ENCODE results near the gene CCDC24. TPM values are rescaled to one million over a fixed set of nuclear protein-coding genes. Genes with fewer than 3 reads are reported as not detected.

Gene CCDC24
- total and polyA plus RNA-seq, 8 donors = 3.9 to 45.9 (median 6.5) TPM

GRCh38 chr1:43968348-43968948 lies 23.0 kb upstream of the CCDC24 start:
- no peak for TF ChIP-seq CTCF (IDR thresholded peaks at IDR 0.05)
- intact Hi-C loops (cut with DNase I) = no loop called here
- Histone ChIP-seq H3K36me3 (no peaks in the 10 kb centered on the region), H3K27me3 (no peaks in the 10 kb centered on the region), H3K27ac (no peak overlapping the region), H3K9me3 (no peaks in the 10 kb centered on the region), H3K4me3 (no peak overlapping the region), H3K4me1 (peaks cover 0 to 6% (median 5%) of the 10 kb centered on the region in 3 donors)
- WGBS, 2 donors = 83 to 88% methylated on average over 6 of the region's 6 CpGs
- DNase-seq (peak in 2 of 6 donors; percentile 9 to 24), ATAC-seq (peak in 2 of 4 donors; percentile 21 to 38), FAIRE-seq (no peak)

GRCh38 chr1:43969416-43969745 lies 22.0 kb upstream of the CCDC24 start:
- DNase-seq = peak in 1 of 6 donors; percentile 14
- H3K4me1 ChIP-seq = peaks cover 0 to 9% (median 6%) of the 10 kb centered on the region in 3 donors
- intact Hi-C loops (cut with DNase I) = no loop called here
- no peak for ATAC-seq
- no peak for TF ChIP-seq CTCF (IDR thresholded peaks at IDR 0.05)
- peak overlapping the region in 2 of 4 donors; percentile 65 to 86 for H3K4me3 ChIP-seq
- H3K27me3 ChIP-seq = no peaks in the 10 kb centered on the region
- WGBS, 2 donors = 50 to 51% methylated on average over 7 of the region's 7 CpGs
- H3K27ac ChIP-seq = no peak overlapping the region
- H3K9me3 ChIP-seq = no peaks in the 10 kb centered on the region
- H3K36me3 ChIP-seq = no peaks in the 10 kb centered on the region
- FAIRE-seq = no peak

- TF ChIP-seq CTCF (IDR thresholded peaks at IDR 0.05) = no peak
- DNase-seq (peak; percentile 93 to 98 (median 97)), FAIRE-seq (peak; percentile 79), ATAC-seq (peak; percentile 83 to 93 (median 90))
- H3K9me3 ChIP-seq = no peaks in the 10 kb centered on the region
- peak within 1 kb of the TSS; percentile 65 to 90 (median 77) for H3K4me3 ChIP-seq
- H3K36me3 ChIP-seq = no peaks in the 10 kb centered on the region
- no peaks in the 10 kb centered on the region for H3K27me3 ChIP-seq
- intact Hi-C loops (cut with DNase I) = no loop called here
- 1% methylated on average over 47 of the region's 47 CpGs for WGBS, 2 donors
- no peak within 1 kb of the TSS for H3K27ac ChIP-seq
- peaks cover 0 to 9% (median 6%) of the 10 kb centered on the region in 3 donors for H3K4me1 ChIP-seq
Observed at GRCh38 chr1:43969746-43970466, 21.5 kb upstream of the CCDC24 start, which contains the start of gene DPH2. Gene DPH2 (plus strand): TSS chr1:43970010. CDS start chr1:43970176, 166 bp downstream.

- no peak for TF ChIP-seq CTCF (IDR thresholded peaks at IDR 0.05)
- Histone ChIP-seq H3K27ac (no peak overlapping the region), H3K27me3 (no peaks in the 10 kb centered on the region), H3K4me1 (peaks cover 0 to 9% (median 6%) of the 10 kb centered on the region in 3 donors), H3K9me3 (no peaks in the 10 kb centered on the region), H3K4me3 (peak overlapping the region; percentile 65 to 90 (median 77)), H3K36me3 (no peaks in the 10 kb centered on the region)
- WGBS, 2 donors = 28 to 38% methylated on average over 5 of the region's 5 CpGs
- ATAC-seq (no peak), DNase-seq (no peak), FAIRE-seq (no peak)
- intact Hi-C loops (cut with DNase I) = no loop called here
Observed at GRCh38 chr1:43970502-43970901, 20.9 kb upstream of the CCDC24 start.

- intact Hi-C loops (cut with DNase I) = no loop called here
- DNase-seq (peak in 1 of 6 donors; percentile 11), ATAC-seq (no peak), FAIRE-seq (no peak)
- TF ChIP-seq CTCF (IDR thresholded peaks at IDR 0.05) = no peak
- no peaks in the 10 kb centered on the region for H3K36me3 ChIP-seq
- peak overlapping the region in 1 of 4 donors; percentile 65 for H3K4me3 ChIP-seq
- no peaks in the 10 kb centered on the region for H3K9me3 ChIP-seq
- no peak overlapping the region for H3K27ac ChIP-seq
- no peaks in the 10 kb centered on the region for H3K27me3 ChIP-seq
- peaks cover 2 to 10% (median 6%) of the 10 kb centered on the region in 3 donors for H3K4me1 ChIP-seq
- 54 to 58% methylated on average over 9 of the region's 9 CpGs for WGBS, 2 donors
Observed at GRCh38 chr1:43970911-43971310, 20.5 kb upstream of the CCDC24 start.

Data from pancreas (tissue), 10 donors.